Mononuclear cell (primary cell): Measurements from ENCODE around the gene CD200R1L. TPM values are rescaled to one million over a fixed set of nuclear protein-coding genes. Genes with fewer than 3 reads are reported as not detected.

Source experiments
- H3K27me3 ChIP-seq: 2 replicates; pipeline ENCODE4 v1.6.0; 2011; ENCODE audit warnings: low read length, control low read depth; ENCODE audit not compliant: insufficient read depth
- H3K4me1 ChIP-seq: 2 replicates; pipeline ENCODE4 v1.5.1; 2011; ENCODE audit warnings: mild to moderate bottlenecking, low read length, control low read depth; ENCODE audit not compliant: insufficient read depth
- H3K4me3 ChIP-seq: 2 replicates; pipeline ENCODE4 v1.5.1; 2011; ENCODE audit warnings: mild to moderate bottlenecking, low read length, moderate library complexity
- H3K9me3 ChIP-seq: 2 replicates; pipeline ENCODE4 v1.5.1; 2011; ENCODE audit warnings: low read depth, mild to moderate bottlenecking, control low read depth, low read length
- total RNA-seq: library from RNA; depleted of rRNA; stranded (reverse); fragments of >200 nt; gene quantifications from one replicate; pipeline ENCODE4 v1.2.3, GENCODE V29; 2012

Gene CD200R1L
- total RNA-seq, 1 donor, result not detected

DNA sequence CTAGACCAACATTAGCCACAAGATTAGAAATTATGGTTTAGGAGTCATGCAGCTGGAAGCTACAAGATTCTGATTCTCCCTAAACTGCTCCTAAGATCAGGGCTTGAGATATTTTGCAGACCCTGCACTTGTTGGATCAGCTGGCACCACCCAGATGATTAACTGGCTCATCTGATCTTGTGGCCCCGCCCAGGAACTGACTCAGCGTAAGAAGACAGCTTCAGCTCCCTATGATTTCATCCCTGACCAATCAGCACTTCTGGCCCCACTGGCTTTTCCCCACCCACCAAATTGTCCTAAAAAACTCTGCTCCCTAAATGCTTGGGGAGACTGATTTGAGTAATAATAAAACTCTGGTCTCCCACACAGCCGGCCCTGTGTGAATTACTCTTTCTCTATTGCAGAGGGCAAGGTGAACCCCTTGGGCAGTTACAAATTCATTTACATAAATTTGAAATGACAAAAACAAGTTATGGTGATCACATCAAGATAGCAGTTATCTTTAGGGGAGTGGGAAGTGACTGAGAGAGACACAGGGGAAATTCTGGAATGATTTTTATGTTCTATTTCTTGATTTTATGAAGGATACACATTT lies 76.5 kb downstream of the CD200R1L start:
- Histone ChIP-seq H3K27me3 (no peaks in the 10 kb centered on the region), H3K4me3 (no peak overlapping the region), H3K9me3 (no peaks in the 10 kb centered on the region), H3K4me1 (peaks cover 35% of the 10 kb centered on the region)

DNA sequence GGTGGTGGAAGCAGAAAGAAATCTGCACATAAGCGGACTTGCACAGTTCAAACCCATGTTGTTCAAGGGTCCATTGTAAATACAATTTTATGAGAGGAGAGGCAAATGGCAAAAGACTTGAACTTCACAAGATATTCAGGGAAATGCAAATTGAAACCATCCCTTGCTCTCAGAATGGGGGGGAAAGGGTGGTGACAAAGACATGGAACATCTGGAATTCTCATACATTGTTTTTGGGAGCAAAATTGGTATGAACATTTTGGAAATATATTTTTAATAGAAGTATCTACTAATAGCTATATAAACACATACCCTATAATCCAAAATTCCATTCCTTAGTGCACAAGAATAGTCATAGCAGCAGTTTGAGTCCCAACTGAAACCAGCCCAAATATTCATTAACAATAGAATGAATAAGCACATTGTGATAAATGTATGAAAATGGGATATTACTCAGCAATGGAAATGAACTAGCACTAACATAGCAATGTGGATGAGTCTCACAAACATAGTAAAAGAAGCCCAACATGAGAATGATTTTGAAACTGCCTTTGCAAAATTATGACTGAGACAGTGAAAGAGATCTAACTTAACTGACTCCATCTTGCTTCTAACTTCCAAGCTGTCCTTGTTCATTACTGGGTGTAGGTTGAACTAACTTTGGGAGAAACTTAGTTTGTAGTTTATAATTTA lies 77.2 kb downstream of the CD200R1L start:
- H3K27me3 ChIP-seq, result no peaks in the 10 kb centered on the region
- H3K4me1 ChIP-seq, result peaks cover 33% of the 10 kb centered on the region
- H3K9me3 ChIP-seq, result no peaks in the 10 kb centered on the region
- H3K4me3 ChIP-seq, result no peak overlapping the region

DNA sequence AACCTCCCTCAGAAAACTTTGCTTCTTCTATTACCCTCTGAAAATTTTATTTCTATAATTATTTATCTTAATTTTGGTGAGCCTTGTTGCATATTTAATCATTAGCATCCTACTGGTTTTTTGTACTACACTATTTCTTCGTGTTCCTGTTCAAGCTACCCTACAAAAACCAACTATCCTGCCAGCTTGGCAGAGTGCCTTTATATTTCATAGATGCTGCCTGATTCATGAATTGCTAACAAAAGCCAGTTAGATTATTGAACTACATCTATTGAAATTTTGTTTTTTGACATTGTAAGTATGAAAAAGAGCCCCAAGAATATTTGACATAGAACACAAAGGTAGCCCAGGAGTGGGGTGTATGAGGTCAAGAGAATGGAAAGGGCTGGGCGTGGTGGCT lies 78.9 kb downstream of the CD200R1L start:
- no peaks in the 10 kb centered on the region for H3K9me3 ChIP-seq
- no peaks in the 10 kb centered on the region for H3K27me3 ChIP-seq
- H3K4me3 ChIP-seq, result no peak overlapping the region
- H3K4me1 ChIP-seq, result peaks cover 23% of the 10 kb centered on the region

DNA sequence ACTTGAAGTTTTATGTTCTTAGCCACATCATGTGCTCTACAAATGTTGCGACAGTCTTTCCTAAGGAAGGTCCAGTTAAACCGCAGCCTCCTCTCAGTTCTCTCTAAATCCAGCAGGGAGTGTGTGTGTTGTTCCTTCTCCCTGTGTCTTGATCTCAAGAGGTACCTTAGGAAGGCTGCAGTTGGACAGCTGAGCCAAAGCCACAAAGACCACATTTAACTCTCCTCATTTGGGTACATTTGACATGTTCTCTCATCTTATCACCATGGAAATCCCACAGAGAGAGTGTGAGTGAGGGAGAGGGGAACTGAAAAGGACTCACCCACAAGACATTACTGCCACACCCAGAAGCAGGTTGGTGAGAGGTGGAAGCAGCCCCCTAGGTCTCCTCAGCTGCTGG lies 79.5 kb downstream of the CD200R1L start:
- no peaks in the 10 kb centered on the region for H3K9me3 ChIP-seq
- H3K4me1 ChIP-seq, result peaks cover 23% of the 10 kb centered on the region
- H3K4me3 ChIP-seq, result no peak overlapping the region
- no peaks in the 10 kb centered on the region for H3K27me3 ChIP-seq

Other genes starting within 250 kb of the CD200R1L start
- under 0.01 TPM for gene CCDC80, start 205.7 kb downstream of the CD200R1L start, total RNA-seq
- 5.1 TPM for gene CD200R1, start 128.2 kb upstream of the CD200R1L start, total RNA-seq
- gene GTPBP8, start 144.1 kb upstream of the CD200R1L start, total RNA-seq, result 40.6 TPM